ENCODE results near the gene BAZ1A.

BAZ1A gene

GRCh38 chr14:34711796-34712712, 163.1 kb downstream of the BAZ1A start:
- ATAC-seq = no peak
- peaks cover 24% of the 10 kb centered on the region for H3K36me3 Mint-ChIP-seq

GRCh38 chr14:34711169-34711568, 164.0 kb downstream of the BAZ1A start:
- no peak for DNase-seq (ENCODE audit: low spot score in 2 of 2)
- peaks cover 7% of the 10 kb centered on the region for H3K4me1 Mint-ChIP-seq
- H3K9me3 Mint-ChIP-seq = no peaks in the 10 kb centered on the region
- H3K36me3 Mint-ChIP-seq = peaks cover 24% of the 10 kb centered on the region
- no peak overlapping the region for H3K27ac Mint-ChIP-seq
- ATAC-seq = no peak
- no peak overlapping the region for H3K4me3 Mint-ChIP-seq

More at GRCh38 chr14:34711796-34712712, 163.1 kb downstream of the BAZ1A start:
- H3K27ac Mint-ChIP-seq = no peak overlapping the region
- no peaks in the 10 kb centered on the region for H3K9me3 Mint-ChIP-seq
- DNase-seq (ENCODE audit: low spot score in 2 of 2) = peak in 1 of 2 donors; percentile 6
- peaks cover 7% of the 10 kb centered on the region for H3K4me1 Mint-ChIP-seq
- H3K4me3 Mint-ChIP-seq = no peak overlapping the region

DNA sequence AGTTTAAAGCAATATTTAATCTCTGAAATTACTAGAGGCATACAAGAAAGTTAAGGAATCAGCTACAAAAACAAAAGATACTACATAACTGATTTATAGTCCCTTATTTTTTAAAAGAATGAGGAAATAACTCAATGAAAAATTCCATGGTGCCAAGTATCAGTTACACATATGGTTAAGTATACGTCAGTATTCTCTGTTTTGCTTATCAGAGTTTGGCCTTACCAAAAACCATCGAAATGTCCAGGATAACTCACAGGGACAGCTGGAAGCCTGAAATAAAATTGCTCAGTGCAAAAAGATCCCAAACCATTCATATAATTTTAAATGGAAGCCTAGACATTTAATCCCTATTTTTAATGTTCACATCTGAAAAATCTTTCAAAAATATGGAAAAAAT, 164.4 kb downstream of the BAZ1A start:
- ATAC-seq (no peak), DNase-seq (ENCODE audit: low spot score in 2 of 2) (no peak)
- Mint-ChIP-seq H3K9me3 (no peaks in the 10 kb centered on the region), H3K27ac (no peak overlapping the region), H3K4me3 (no peak overlapping the region), H3K4me1 (peaks cover 7% of the 10 kb centered on the region), H3K36me3 (peaks cover 24% of the 10 kb centered on the region)

GRCh38 chr14:34710006-34710405, 165.2 kb downstream of the BAZ1A start:
- H3K9me3 Mint-ChIP-seq = no peaks in the 10 kb centered on the region

DNA sequence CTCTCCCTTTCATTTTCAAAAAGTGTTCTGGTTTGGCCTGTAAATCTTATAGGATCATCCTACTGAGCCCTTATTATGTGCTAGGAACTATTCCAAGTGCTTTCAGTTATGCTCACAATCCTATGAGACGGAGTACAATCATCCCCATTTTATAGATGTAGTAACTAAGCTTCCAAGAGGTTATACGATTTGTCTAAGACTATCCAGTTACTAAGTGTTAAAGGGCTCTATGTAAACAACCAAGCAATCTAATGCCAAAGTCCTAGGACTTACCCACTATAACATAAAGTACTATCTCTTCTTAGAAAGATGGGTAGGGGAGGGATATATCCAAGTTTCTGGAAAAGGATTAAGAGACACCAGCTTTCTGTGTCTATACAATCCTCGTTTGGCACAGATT, 167.4 kb downstream of the BAZ1A start:
- Mint-ChIP-seq H3K4me3 (no peak overlapping the region), H3K36me3 (peaks cover 11% of the 10 kb centered on the region), H3K27ac (no peak overlapping the region), H3K4me1 (no peaks in the 10 kb centered on the region), H3K9me3 (no peaks in the 10 kb centered on the region)
- ATAC-seq (no peak), DNase-seq (ENCODE audit: low spot score in 2 of 2) (no peak)

More at GRCh38 chr14:34710006-34710405, 165.2 kb downstream of the BAZ1A start:
- peaks cover 7% of the 10 kb centered on the region for H3K4me1 Mint-ChIP-seq
- peaks cover 24% of the 10 kb centered on the region for H3K36me3 Mint-ChIP-seq
- no peak for DNase-seq (ENCODE audit: low spot score in 2 of 2)
- no peak overlapping the region for H3K27ac Mint-ChIP-seq
- ATAC-seq = no peak
- no peak overlapping the region for H3K4me3 Mint-ChIP-seq
